Neural crest cell (in vitro differentiated cells): Measurements from ENCODE around the gene PDPK1. TPM values are rescaled to one million over a fixed set of nuclear protein-coding genes. Genes with fewer than 3 reads are reported as not detected.
"Not testable (repeated sequence)": the region's sequence is repeated elsewhere in the genome, so short reads cannot be mapped to it uniquely, and the experiment has no call there.

Experiments
- DNase-seq: peaks from one replicate; pipeline ENCODE4 v3.0.0; 2021; ENCODE audit warnings: low read depth, mixed read lengths, low spot score
- H3K27ac Mint-ChIP-seq: one replicate; pipeline ENCODE4 v1.8.0; 2021; ENCODE audit warnings: mild to moderate bottlenecking, mixed read lengths; ENCODE audit not compliant: unreplicated experiment
- H3K27me3 Mint-ChIP-seq: 2 replicates; pipeline ENCODE4 v1.8.0; 2021; ENCODE audit warnings: low read depth, mild to moderate bottlenecking, mixed read lengths
- H3K36me3 Mint-ChIP-seq: 2 replicates; pipeline ENCODE4 v1.8.0; 2021; ENCODE audit warnings: low read depth, mild to moderate bottlenecking, mixed read lengths
- H3K4me1 Mint-ChIP-seq: 2 replicates; pipeline ENCODE4 v1.8.0; 2021; ENCODE audit warnings: mixed read lengths
- H3K4me3 Mint-ChIP-seq: one replicate; pipeline ENCODE4 v1.8.0; 2021; ENCODE audit warnings: mild to moderate bottlenecking, mixed read lengths
- H3K9me3 Mint-ChIP-seq: 2 replicates; pipeline ENCODE4 v1.8.0; 2021; ENCODE audit warnings: mixed read lengths
- total RNA-seq: library from RNA; stranded (reverse); gene quantifications from 2 replicates; pipeline ENCODE4 v1.2.1, GENCODE V29; 2021
- TF ChIP-seq, protein P1 (sequence below): fragments of 200-600 bp; sonication (generic); conservative IDR thresholded peaks from 2 replicates; pipeline ENCODE4 v1.5.0; 2021; ENCODE audit warnings: antibody characterized with exemption, mild to moderate bottlenecking

Gene PDPK1
- total RNA-seq, 1 donor from 2014 or later = 37.5 TPM

DNA sequence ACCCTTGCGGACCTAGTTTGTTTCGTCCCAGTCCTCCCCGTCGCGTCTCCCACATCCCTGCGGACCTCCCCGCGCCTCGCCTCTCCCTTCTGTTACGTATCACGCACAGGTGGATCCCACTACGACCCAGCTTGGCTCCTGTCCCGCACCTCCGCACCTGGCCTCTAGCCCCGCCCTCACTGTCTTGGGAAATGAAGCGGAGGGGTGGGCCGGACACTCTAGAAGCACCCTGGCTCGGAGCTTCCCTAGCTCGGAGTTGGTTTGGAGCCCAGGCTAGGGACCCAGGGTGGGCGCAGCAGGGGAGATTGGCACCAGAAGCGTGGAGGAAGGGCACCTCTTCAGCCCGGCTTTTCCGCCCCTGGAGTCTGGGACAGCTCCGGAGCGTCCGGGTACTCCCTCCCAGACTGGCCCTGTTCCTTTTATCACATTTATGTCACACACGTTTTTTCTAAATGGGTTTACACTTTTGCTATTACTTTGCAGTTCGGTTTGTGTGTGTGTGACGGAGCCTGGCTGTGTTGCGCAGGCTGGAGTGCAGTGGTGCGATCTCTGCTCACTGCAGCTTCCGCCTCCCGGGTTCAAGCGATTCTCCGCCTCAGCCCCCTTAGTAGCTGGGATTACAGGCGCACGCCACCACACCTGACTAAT is 5.2 kb upstream of the PDPK1 start:
- Mint-ChIP-seq H3K27ac (peak overlapping the region; percentile 95), H3K36me3 (no peaks in the 10 kb centered on the region), H3K4me1 (peaks cover 33% of the 10 kb centered on the region), H3K4me3 (peak overlapping the region; percentile 92), H3K27me3 (peaks cover 17% of the 10 kb centered on the region), H3K9me3 (no peaks in the 10 kb centered on the region)
- no peak for DNase-seq
- TF ChIP-seq, protein P1, sequence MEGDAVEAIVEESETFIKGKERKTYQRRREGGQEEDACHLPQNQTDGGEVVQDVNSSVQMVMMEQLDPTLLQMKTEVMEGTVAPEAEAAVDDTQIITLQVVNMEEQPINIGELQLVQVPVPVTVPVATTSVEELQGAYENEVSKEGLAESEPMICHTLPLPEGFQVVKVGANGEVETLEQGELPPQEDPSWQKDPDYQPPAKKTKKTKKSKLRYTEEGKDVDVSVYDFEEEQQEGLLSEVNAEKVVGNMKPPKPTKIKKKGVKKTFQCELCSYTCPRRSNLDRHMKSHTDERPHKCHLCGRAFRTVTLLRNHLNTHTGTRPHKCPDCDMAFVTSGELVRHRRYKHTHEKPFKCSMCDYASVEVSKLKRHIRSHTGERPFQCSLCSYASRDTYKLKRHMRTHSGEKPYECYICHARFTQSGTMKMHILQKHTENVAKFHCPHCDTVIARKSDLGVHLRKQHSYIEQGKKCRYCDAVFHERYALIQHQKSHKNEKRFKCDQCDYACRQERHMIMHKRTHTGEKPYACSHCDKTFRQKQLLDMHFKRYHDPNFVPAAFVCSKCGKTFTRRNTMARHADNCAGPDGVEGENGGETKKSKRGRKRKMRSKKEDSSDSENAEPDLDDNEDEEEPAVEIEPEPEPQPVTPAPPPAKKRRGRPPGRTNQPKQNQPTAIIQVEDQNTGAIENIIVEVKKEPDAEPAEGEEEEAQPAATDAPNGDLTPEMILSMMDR = no peak

DNA sequence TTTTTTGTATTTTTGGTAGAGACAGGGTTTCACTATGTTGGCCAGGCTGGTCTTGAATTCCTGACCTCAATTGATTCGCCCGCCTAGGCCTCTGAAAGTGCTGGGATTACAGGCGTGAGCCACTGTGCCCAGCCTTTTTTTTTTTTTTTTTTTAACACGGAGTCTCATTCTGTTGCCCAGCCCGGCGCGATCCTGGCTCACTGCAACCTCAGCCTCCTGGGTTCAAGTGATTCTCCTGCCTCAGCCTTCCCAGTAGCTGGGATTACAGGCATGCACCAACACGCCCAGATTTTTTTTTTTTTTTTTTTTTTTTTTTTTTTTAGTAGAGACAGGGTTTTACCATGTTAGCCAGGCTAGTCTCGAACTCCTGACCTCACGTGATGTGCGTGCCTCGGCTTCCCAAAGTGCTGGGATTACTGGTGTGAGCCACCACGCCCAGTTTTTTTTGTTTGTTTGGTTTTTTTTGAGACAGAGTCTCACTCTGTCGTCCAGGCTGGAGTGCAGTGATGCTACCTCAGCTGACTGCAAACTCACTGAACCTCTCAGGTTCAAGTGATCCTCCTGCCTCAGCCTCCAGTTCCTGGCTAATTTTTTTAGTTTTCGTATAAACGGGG is 4.6 kb upstream of the PDPK1 start:
- not testable (repeated sequence) for H3K27ac Mint-ChIP-seq, H3K36me3 Mint-ChIP-seq, DNase-seq, H3K9me3 Mint-ChIP-seq
- Mint-ChIP-seq H3K4me3 (peak overlapping the region; percentile 92), H3K27me3 (peaks cover 17% of the 10 kb centered on the region), H3K4me1 (peaks cover 33% of the 10 kb centered on the region)

DNA sequence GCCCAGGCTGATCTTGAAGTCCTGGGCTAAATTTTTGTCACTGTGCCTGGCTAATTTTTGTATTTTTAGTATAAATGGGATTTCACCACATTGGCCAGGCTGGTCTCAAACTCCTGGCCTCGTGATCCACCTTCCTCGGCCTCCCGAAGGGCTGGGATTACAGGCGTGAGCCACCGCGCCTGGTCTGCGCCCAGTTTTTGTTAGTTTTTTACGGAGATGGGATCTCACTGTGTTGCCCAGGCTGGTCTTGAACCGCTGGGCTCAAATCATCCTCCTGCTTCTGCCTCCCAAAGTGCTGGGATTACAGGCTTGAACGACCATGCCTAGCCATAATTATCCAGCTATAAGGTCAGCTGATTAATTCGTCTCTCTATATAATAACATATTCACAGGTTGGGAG is 3.9 kb upstream of the PDPK1 start:
- Mint-ChIP-seq H3K36me3 (no peaks in the 10 kb centered on the region), H3K9me3 (no peaks in the 10 kb centered on the region), H3K27ac (no peak overlapping the region), H3K4me1 (peaks cover 37% of the 10 kb centered on the region), H3K4me3 (peak overlapping the region; percentile 76), H3K27me3 (peaks cover 17% of the 10 kb centered on the region)
- TF ChIP-seq, protein P1 = no peak
- DNase-seq = no peak

DNA sequence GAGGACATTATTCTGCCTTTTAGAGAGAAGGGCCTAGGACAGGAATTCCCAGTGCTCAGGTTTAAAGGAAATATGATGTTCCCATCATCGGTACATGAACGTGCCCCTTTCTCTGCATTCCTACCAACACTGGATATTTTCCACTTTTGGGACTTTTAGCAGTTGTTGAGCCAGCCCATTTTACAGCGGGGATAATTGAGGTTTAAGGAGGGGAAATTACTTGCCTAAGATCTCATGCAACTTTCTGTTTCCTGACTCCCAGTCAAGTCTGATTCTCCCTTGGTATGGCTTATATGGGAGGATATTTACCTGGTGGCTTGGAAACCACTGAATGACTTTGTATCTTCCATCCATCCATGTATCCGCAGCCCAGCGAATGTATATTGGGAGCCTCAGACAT is 3.5 kb upstream of the PDPK1 start:
- Mint-ChIP-seq H3K4me3 (peak overlapping the region; percentile 76), H3K27me3 (peaks cover 17% of the 10 kb centered on the region), H3K4me1 (peaks cover 42% of the 10 kb centered on the region)
- not testable (repeated sequence) for DNase-seq, H3K9me3 Mint-ChIP-seq, H3K36me3 Mint-ChIP-seq, H3K27ac Mint-ChIP-seq

DNA sequence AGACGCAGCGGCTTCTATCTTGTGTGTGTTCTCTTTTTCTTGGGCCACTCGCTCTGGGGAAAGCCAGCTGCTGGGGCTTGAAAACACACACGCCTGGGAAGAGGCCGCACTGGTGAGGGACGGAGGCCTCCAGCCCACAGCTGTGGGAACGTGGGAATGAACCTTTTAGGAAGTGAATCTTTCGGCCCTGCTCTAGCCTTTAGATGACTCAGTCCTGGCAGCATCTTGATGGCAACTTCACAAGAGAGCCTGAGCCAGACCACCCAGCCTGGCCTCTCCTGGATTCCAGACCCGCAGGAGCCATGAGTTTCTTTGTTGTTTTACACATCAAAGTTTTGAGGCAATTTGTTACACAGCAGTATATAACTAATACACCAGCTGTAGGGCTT is 2.2 kb upstream of the PDPK1 start:
- H3K4me1 Mint-ChIP-seq = peaks cover 47% of the 10 kb centered on the region
- TF ChIP-seq, protein P1 = no peak
- peak overlapping the region; percentile 76 for H3K4me3 Mint-ChIP-seq

DNA sequence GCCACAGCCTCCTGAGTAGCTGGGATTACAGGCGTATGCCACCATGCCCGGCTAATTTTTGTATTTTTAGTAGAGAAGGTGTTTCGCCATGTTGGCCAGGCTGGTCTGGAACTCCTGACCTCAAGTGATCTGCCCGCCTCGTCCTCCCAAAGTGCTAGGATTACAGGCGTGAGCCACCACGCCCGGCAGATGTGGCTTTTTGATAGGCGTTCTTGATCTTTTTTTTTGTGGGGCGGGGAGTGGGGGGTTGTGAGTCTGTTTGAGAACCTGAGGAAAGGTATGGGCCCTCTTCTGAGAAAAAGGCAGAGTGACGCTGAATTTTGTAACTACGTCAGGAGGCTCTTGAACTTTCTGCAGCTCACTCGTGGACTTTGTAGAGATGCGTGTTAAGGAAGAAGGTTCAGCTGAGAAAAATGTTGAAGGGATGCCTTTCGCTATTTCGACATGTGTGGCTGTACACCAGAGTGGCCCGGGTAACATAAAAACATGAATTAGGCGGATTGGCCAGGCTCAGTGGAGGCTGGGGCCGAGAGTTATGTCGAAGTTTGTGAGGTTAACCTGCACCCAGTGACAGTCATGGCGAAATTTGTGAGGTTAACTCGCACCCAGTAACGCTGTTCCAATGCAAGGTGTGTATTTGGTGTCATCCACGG is 1.5 kb downstream of the PDPK1 start:
- DNase-seq, H3K27ac Mint-ChIP-seq, H3K9me3 Mint-ChIP-seq, H3K36me3 Mint-ChIP-seq, H3K27me3 Mint-ChIP-seq: not testable (repeated sequence)
- peak overlapping the region; percentile 81 for H3K4me3 Mint-ChIP-seq
- H3K4me1 Mint-ChIP-seq = peaks cover 40% of the 10 kb centered on the region

More for the DNA sequence above, 2.2 kb upstream of the PDPK1 start:
- Mint-ChIP-seq H3K9me3 (no peaks in the 10 kb centered on the region), H3K36me3 (no peaks in the 10 kb centered on the region), H3K27ac (no peak overlapping the region), H3K27me3 (peaks cover 17% of the 10 kb centered on the region)
- no peak for DNase-seq
